ENCODE measurements around the gene WWOX.

The WWOX gene

DNA sequence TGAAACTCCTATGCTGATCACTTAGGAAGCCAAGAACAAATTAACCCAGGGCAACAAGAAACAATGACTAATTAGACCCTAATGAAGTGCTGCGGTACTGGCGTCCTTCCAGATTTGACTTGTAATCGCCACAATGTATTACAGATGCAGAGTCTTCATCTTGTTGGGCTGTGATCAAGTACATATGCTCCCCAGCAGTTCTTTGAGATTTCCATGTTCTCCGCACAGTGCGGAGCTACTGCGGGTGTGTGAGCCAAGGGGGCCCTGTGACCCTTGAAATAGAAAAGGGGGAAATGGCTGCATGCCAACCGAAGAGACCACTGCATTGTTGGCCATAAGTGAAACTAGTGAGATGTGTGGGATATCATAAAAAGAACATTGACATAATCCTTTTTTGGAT, 1031.2 kb downstream of the WWOX start:
- no peak for DNase-seq (ENCODE audit: low read depth)
- Histone ChIP-seq H3K4me3 (ENCODE audit: low read length) (no peak overlapping the region), H3K9me3 (ENCODE audit: control insufficient read depth, low read length) (no peaks in the 10 kb centered on the region), H3K27me3 (replicated peaks; ENCODE audit: control insufficient read depth, insufficient read depth, low read length) (no peaks in the 10 kb centered on the region), H3K9ac (ENCODE audit: low read length) (no peak overlapping the region), H3K36me3 (ENCODE audit: control insufficient read depth, insufficient read depth, low read length, severe bottlenecking) (no peaks in the 10 kb centered on the region), H3K4me1 (ENCODE audit: control insufficient read depth, insufficient read depth, low read length) (peaks cover 13% of the 10 kb centered on the region)

- H3K9me3 ChIP-seq (ENCODE audit: control insufficient read depth, low read length): no peaks in the 10 kb centered on the region
- no peaks in the 10 kb centered on the region for H3K27me3 ChIP-seq (replicated peaks; ENCODE audit: control insufficient read depth, insufficient read depth, low read length)
- no peaks in the 10 kb centered on the region for H3K36me3 ChIP-seq (ENCODE audit: control insufficient read depth, insufficient read depth, low read length, severe bottlenecking)
- no peak for DNase-seq (ENCODE audit: low read depth)
- H3K4me1 ChIP-seq (ENCODE audit: control insufficient read depth, insufficient read depth, low read length): peaks cover 13% of the 10 kb centered on the region
- no peak overlapping the region for H3K9ac ChIP-seq (ENCODE audit: low read length)
- peak overlapping the region; percentile 1 for H3K4me3 ChIP-seq (ENCODE audit: low read length)
Observed at GRCh38 chr16:79131321-79132075, 1032.0 kb downstream of the WWOX start.

DNA sequence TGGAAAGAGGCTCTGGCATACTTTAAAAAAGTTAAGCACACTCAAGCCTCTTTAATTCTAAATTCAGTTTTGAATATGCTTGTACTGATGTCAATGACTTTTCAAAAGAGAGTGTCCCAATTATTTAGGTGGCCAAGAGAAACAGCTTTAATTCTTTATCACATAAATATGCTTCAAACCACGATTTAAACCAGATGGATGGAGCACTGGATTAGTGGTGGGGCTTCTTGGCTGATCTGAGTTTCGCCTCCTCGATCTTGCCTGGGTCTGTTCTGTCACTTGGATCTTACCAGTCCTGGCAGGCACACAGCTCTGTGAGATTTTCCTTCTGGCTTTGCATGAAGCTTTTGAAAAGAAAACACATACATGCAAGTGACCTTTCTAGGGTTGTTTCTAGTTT, 1033.2 kb downstream of the WWOX start:
- H3K9me3 ChIP-seq (ENCODE audit: control insufficient read depth, low read length): no peaks in the 10 kb centered on the region
- H3K9ac ChIP-seq (ENCODE audit: low read length): no peak overlapping the region
- H3K4me3 ChIP-seq (ENCODE audit: low read length): no peak overlapping the region
- H3K27me3 ChIP-seq (replicated peaks; ENCODE audit: control insufficient read depth, insufficient read depth, low read length): no peaks in the 10 kb centered on the region
- peaks cover 13% of the 10 kb centered on the region for H3K4me1 ChIP-seq (ENCODE audit: control insufficient read depth, insufficient read depth, low read length)
- no peaks in the 10 kb centered on the region for H3K36me3 ChIP-seq (ENCODE audit: control insufficient read depth, insufficient read depth, low read length, severe bottlenecking)
- no peak for DNase-seq (ENCODE audit: low read depth)

- no peak for DNase-seq (ENCODE audit: low read depth)
- Histone ChIP-seq H3K36me3 (ENCODE audit: control insufficient read depth, insufficient read depth, low read length, severe bottlenecking) (no peaks in the 10 kb centered on the region), H3K27me3 (replicated peaks; ENCODE audit: control insufficient read depth, insufficient read depth, low read length) (no peaks in the 10 kb centered on the region), H3K4me1 (ENCODE audit: control insufficient read depth, insufficient read depth, low read length) (peaks cover 13% of the 10 kb centered on the region), H3K9me3 (ENCODE audit: control insufficient read depth, low read length) (no peaks in the 10 kb centered on the region), H3K4me3 (ENCODE audit: low read length) (no peak overlapping the region), H3K9ac (ENCODE audit: low read length) (no peak overlapping the region)
Observed at GRCh38 chr16:79134300-79134699, 1034.8 kb downstream of the WWOX start.

DNA sequence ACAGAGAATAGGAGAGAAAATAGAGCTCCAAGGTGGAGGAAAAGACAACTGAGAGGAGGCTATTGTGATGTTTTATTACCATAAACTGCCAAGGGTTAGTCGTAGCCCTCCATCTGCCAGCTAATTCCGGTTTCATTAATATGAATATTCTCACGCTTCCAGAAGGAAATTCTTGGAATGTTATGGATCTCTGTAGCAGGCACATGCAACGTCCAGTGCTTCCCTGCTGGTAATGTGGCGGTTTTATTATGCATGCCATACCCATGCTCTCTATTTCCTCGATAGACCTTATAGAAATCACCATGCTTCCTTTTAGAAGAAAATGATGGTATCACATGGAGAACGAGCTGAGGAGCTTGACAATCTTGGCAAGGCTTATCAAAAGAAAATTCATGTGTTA, 1037.5 kb downstream of the WWOX start:
- no peak overlapping the region for H3K9ac ChIP-seq (ENCODE audit: low read length)
- DNase-seq (ENCODE audit: low read depth): no peak
- no peak overlapping the region for H3K4me3 ChIP-seq (ENCODE audit: low read length)
- H3K27me3 ChIP-seq (replicated peaks; ENCODE audit: control insufficient read depth, insufficient read depth, low read length): no peaks in the 10 kb centered on the region
- no peaks in the 10 kb centered on the region for H3K36me3 ChIP-seq (ENCODE audit: control insufficient read depth, insufficient read depth, low read length, severe bottlenecking)
- H3K4me1 ChIP-seq (ENCODE audit: control insufficient read depth, insufficient read depth, low read length): no peaks in the 10 kb centered on the region
- no peaks in the 10 kb centered on the region for H3K9me3 ChIP-seq (ENCODE audit: control insufficient read depth, low read length)

DNA sequence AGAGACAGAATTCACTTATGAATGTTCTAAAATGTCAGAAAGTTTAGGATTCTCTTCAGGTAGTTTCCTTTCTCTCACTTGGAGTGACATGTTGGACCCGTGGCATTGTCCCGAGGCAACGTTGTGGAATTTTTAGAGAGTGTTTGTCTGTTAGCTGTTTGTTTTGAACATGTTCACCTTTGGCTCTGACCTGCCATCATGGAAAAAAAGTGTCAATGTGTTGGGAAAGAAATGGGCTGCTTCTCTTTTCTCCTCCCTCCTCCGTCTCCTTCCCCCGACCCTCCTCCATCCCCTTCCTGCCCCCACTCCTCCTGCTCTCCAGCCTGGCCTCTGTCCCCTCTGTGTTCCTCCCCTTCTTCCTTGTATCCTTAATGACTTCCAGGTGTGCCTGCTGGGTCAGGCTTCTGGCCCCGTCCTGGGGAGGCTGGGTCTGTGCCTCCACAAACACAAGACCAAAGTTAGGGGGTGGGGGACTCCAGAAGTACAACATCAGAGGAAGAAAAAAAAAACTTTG, 1038.0 kb downstream of the WWOX start:
- no peak for DNase-seq (ENCODE audit: low read depth)
- no peak overlapping the region for H3K4me3 ChIP-seq (ENCODE audit: low read length)
- no peaks in the 10 kb centered on the region for H3K4me1 ChIP-seq (ENCODE audit: control insufficient read depth, insufficient read depth, low read length)
- H3K36me3 ChIP-seq (ENCODE audit: control insufficient read depth, insufficient read depth, low read length, severe bottlenecking): no peaks in the 10 kb centered on the region
- no peaks in the 10 kb centered on the region for H3K27me3 ChIP-seq (replicated peaks; ENCODE audit: control insufficient read depth, insufficient read depth, low read length)
- no peak overlapping the region for H3K9ac ChIP-seq (ENCODE audit: low read length)
- H3K9me3 ChIP-seq (ENCODE audit: control insufficient read depth, low read length): no peaks in the 10 kb centered on the region

DNA sequence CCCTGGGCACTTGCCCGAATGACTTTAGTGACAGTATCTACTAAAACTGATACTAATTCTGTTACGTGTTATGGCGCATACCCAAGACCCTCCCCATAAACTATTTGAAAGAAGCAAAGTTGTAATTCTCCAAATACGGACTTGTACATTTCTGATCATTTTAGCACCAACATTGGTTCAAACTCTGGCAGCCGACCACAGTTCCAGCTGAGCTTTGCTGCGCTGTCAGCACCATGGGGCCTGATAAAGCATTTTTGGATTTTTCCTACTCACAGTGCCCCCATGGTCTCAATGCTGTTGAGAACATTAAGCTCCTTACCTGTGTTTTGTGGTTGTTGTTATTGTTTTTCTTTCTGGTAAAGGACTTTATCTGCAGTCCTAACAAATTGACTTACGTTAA, 1040.3 kb downstream of the WWOX start:
- H3K9ac ChIP-seq (ENCODE audit: low read length): no peak overlapping the region
- H3K9me3 ChIP-seq (ENCODE audit: control insufficient read depth, low read length): no peaks in the 10 kb centered on the region
- no peak for DNase-seq (ENCODE audit: low read depth)
- no peaks in the 10 kb centered on the region for H3K27me3 ChIP-seq (replicated peaks; ENCODE audit: control insufficient read depth, insufficient read depth, low read length)
- H3K4me3 ChIP-seq (ENCODE audit: low read length): no peak overlapping the region
- H3K36me3 ChIP-seq (ENCODE audit: control insufficient read depth, insufficient read depth, low read length, severe bottlenecking): no peaks in the 10 kb centered on the region
- H3K4me1 ChIP-seq (ENCODE audit: control insufficient read depth, insufficient read depth, low read length): no peaks in the 10 kb centered on the region

GRCh38 chr16:79143026-79143425, 1043.6 kb downstream of the WWOX start:
- no peaks in the 10 kb centered on the region for H3K36me3 ChIP-seq (ENCODE audit: control insufficient read depth, insufficient read depth, low read length, severe bottlenecking)
- no peak overlapping the region for H3K9ac ChIP-seq (ENCODE audit: low read length)
- H3K4me3 ChIP-seq (ENCODE audit: low read length): no peak overlapping the region
- no peaks in the 10 kb centered on the region for H3K4me1 ChIP-seq (ENCODE audit: control insufficient read depth, insufficient read depth, low read length)
- H3K27me3 ChIP-seq (replicated peaks; ENCODE audit: control insufficient read depth, insufficient read depth, low read length): no peaks in the 10 kb centered on the region
- no peaks in the 10 kb centered on the region for H3K9me3 ChIP-seq (ENCODE audit: control insufficient read depth, low read length)
- no peak for DNase-seq (ENCODE audit: low read depth)

DNA sequence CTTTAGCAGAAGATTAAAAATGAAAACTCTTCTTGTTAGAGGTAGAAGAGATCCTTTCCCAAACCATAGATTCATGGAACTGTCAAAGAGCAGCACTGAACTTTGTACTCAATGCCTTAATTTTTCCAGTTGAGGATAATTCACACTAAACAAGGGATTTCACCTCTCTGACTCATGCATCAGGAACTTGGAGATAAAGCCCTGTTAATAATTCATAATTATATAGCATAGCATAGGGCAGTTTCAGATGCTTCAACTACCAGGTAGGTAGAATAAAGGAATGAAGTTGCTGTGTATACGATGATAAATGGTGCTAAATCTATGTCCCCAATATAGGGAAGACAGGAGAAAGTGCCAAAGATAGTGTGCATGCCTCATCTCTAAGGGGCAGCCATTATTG, 1050.7 kb downstream of the WWOX start:
- Histone ChIP-seq H3K27me3 (replicated peaks; ENCODE audit: control insufficient read depth, insufficient read depth, low read length) (no peaks in the 10 kb centered on the region), H3K36me3 (ENCODE audit: control insufficient read depth, insufficient read depth, low read length, severe bottlenecking) (no peaks in the 10 kb centered on the region), H3K9ac (ENCODE audit: low read length) (no peak overlapping the region), H3K4me1 (ENCODE audit: control insufficient read depth, insufficient read depth, low read length) (no peaks in the 10 kb centered on the region), H3K9me3 (ENCODE audit: control insufficient read depth, low read length) (no peaks in the 10 kb centered on the region), H3K4me3 (ENCODE audit: low read length) (no peak overlapping the region)
- DNase-seq (ENCODE audit: low read depth): no peak

DNA sequence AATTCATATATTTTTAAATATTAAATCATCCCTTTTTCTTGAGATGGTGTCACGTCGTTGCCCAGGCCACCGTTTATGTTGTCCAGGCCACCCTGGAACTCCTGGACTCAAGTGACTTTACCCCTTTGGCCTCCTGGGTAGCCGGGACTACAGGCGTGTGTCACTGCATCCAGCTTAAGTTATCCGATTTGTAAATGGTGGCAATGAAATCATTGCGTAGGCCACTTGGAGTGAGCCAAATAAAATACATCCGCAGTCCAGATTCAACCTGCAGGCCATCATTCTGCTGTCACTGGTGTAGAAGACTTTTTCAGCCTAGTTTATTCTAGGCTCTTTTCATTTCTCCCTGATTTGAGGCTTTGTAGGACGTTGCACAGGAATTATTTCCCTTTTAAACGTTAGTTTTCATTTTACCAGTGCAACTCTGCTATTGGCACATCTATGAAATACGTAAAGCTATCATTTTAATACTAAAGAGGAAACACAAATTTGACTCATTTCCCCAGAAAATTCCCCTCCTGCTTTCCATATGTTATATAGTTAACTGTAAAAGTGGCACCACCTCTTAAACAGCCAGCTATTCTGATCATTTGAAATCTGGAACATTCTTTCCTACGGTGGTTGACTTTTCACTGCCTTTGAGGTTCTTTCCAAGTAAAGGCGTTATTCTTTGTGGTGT, 1051.3 kb downstream of the WWOX start:
- Histone ChIP-seq H3K36me3 (ENCODE audit: control insufficient read depth, insufficient read depth, low read length, severe bottlenecking) (no peaks in the 10 kb centered on the region), H3K27me3 (replicated peaks; ENCODE audit: control insufficient read depth, insufficient read depth, low read length) (no peaks in the 10 kb centered on the region), H3K9ac (ENCODE audit: low read length) (no peak overlapping the region), H3K9me3 (ENCODE audit: control insufficient read depth, low read length) (no peaks in the 10 kb centered on the region), H3K4me1 (ENCODE audit: control insufficient read depth, insufficient read depth, low read length) (no peaks in the 10 kb centered on the region), H3K4me3 (ENCODE audit: low read length) (no peak overlapping the region)
- DNase-seq (ENCODE audit: low read depth): no peak

- H3K9ac ChIP-seq (ENCODE audit: low read length): no peak overlapping the region
- H3K27me3 ChIP-seq (replicated peaks; ENCODE audit: control insufficient read depth, insufficient read depth, low read length): no peaks in the 10 kb centered on the region
- H3K9me3 ChIP-seq (ENCODE audit: control insufficient read depth, low read length): no peaks in the 10 kb centered on the region
- no peak for DNase-seq (ENCODE audit: low read depth)
- no peaks in the 10 kb centered on the region for H3K4me1 ChIP-seq (ENCODE audit: control insufficient read depth, insufficient read depth, low read length)
- no peaks in the 10 kb centered on the region for H3K36me3 ChIP-seq (ENCODE audit: control insufficient read depth, insufficient read depth, low read length, severe bottlenecking)
- H3K4me3 ChIP-seq (ENCODE audit: low read length): no peak overlapping the region
Observed at GRCh38 chr16:79154086-79154485, 1054.6 kb downstream of the WWOX start.
